Fibroblast of the aortic adventitia (primary cell): ENCODE measurements around the gene RNF8. TPM values are rescaled to one million over a fixed set of nuclear protein-coding genes. Genes with fewer than 3 reads are reported as not detected.
"Not testable (repeated sequence)": the region's sequence is repeated elsewhere in the genome, so short reads cannot be mapped to it uniquely, and the experiment has no call there.

ENCODE experiments used
- DNase-seq: peaks from one replicate; pipeline ENCODE4 v3.0.0-alpha.2; 2010; ENCODE audit warnings: low read depth
- H3K4me3 ChIP-seq: 2 replicates; pipeline ENCODE4 v1.5.1; 2011; ENCODE audit warnings: low read depth, mild to moderate bottlenecking, control low read depth, low read length, moderate library complexity
- CTCF ChIP-seq: IDR thresholded peaks from 2 replicates; pipeline ENCODE4 v1.5.1; 2011; ENCODE audit warnings: mild to moderate bottlenecking, low read length, control low read depth, inconsistent platforms; ENCODE audit not compliant: insufficient read depth
- total RNA-seq: library from RNA; depleted of rRNA; stranded (reverse); fragments of >200 nt; gene quantifications from 2 replicates; pipeline ENCODE4 v1.2.3, GENCODE V29; 2012; ENCODE audit warnings: low replicate concordance

The RNF8 gene
- total RNA-seq, result 18.8 and 44.2 TPM in 2 replicates

GRCh38 chr6:37353761-37354525, at the start of gene RNF8:
RNF8 (plus strand) TSS chr6:37353983; CDS start chr6:37354165, 182 bp downstream.
- peak within 1 kb of the TSS; percentile 87 for H3K4me3 ChIP-seq
- no peak for TF ChIP-seq CTCF
- peak; percentile 82 for DNase-seq

- no peak for TF ChIP-seq CTCF
- no peak overlapping the region for H3K4me3 ChIP-seq
- DNase-seq, result no peak
Measured at GRCh38 chr6:37304766-37305165, 49.0 kb upstream of the RNF8 start.

- H3K4me3 ChIP-seq, result no peak overlapping the region
- no peak for TF ChIP-seq CTCF
- no peak for DNase-seq
Measured at GRCh38 chr6:37305841-37306425, 47.9 kb upstream of the RNF8 start.

GRCh38 chr6:37306624-37307222, 47.1 kb upstream of the RNF8 start:
- DNase-seq, result no peak
- H3K4me3 ChIP-seq, result no peak overlapping the region
- TF ChIP-seq CTCF, result no peak

- DNase-seq, H3K4me3 ChIP-seq: not testable (repeated sequence)
Measured at GRCh38 chr6:37307484-37307883, 46.3 kb upstream of the RNF8 start.

- no peak overlapping the region for H3K4me3 ChIP-seq
- peak; percentile 72 for DNase-seq
- no peak for TF ChIP-seq CTCF
Measured at GRCh38 chr6:37308069-37308815, 45.5 kb upstream of the RNF8 start.

- DNase-seq, result no peak
- TF ChIP-seq CTCF, result no peak
- no peak overlapping the region for H3K4me3 ChIP-seq
Measured at GRCh38 chr6:37309046-37309445, 44.7 kb upstream of the RNF8 start.
